Anterior cingulate cortex (tissue), 58 donors: Measurements from ENCODE around the gene TGM5.

ENCODE experiments used
- DNase-seq, 58 donors: peaks; one replicate each; lab custom pipeline; 2025; lab: John Stamatoyannopoulos, UW

Gene TGM5

GRCh38 chr15:43219929-43220928 is 46.5 kb downstream of the TGM5 start:
- DNase-seq, result no peak

- DNase-seq, result no peak
Measured at GRCh38 chr15:43218908-43219706, 47.6 kb downstream of the TGM5 start.

- no peak for DNase-seq
Measured at GRCh38 chr15:43215961-43216360, 50.8 kb downstream of the TGM5 start.

- DNase-seq, result no peak
Measured at GRCh38 chr15:43214592-43215295, 52.0 kb downstream of the TGM5 start.

- DNase-seq, result no peak
Measured at GRCh38 chr15:43214169-43214568, 52.6 kb downstream of the TGM5 start.

GRCh38 chr15:43213466-43213865 is 53.3 kb downstream of the TGM5 start:
- no peak for DNase-seq

GRCh38 chr15:43212951-43213350 is 53.8 kb downstream of the TGM5 start:
- no peak for DNase-seq

- DNase-seq, result no peak
Measured at GRCh38 chr15:43212299-43212698, 54.4 kb downstream of the TGM5 start.

GRCh38 chr15:43211224-43211735 is 55.4 kb downstream of the TGM5 start:
- no peak for DNase-seq

GRCh38 chr15:43210807-43211206 is 55.9 kb downstream of the TGM5 start:
- DNase-seq, result no peak

GRCh38 chr15:43210172-43210745 is 56.5 kb downstream of the TGM5 start:
- no peak for DNase-seq

GRCh38 chr15:43209059-43209824 is 57.5 kb downstream of the TGM5 start:
- DNase-seq, result no peak

- no peak for DNase-seq
Measured at GRCh38 chr15:43208052-43209002, 58.4 kb downstream of the TGM5 start.

- no peak for DNase-seq
Measured at GRCh38 chr15:43207024-43207423, 59.7 kb downstream of the TGM5 start.

GRCh38 chr15:43206054-43206453 is 60.7 kb downstream of the TGM5 start:
- no peak for DNase-seq

GRCh38 chr15:43204016-43204901 is 62.5 kb downstream of the TGM5 start:
- peak in 11 of 58 donors; percentile 2 to 48 (median 19) for DNase-seq

- DNase-seq, result no peak
Measured at GRCh38 chr15:43199945-43200488, 66.7 kb downstream of the TGM5 start.
